SK-N-SH treated with all-trans-retinoic acid at 6 μM for 48 hours (cell line): ENCODE measurements around the gene CFAP73.

Source experiments
- ATAC-seq: fragments of 200-7000 bp; cut with Tn5 transposase; 3 replicates; pipeline ENCODE4 v1.9.1; 2020; ENCODE audit warnings: mild to moderate bottlenecking, moderate library complexity
- BACH2 ChIP-seq: fragments of 250-450 bp; sonication (Bioruptor Pico); IDR thresholded peaks from 2 replicates; pipeline ENCODE4 v1.9.0; 2021; ENCODE audit warnings: mild to moderate bottlenecking, borderline replicate concordance
- CSDC2 ChIP-seq: fragments of 250-450 bp; sonication (Bioruptor Pico); IDR thresholded peaks from 2 replicates; pipeline ENCODE4 v1.5.0; 2020; ENCODE audit warnings: mild to moderate bottlenecking, moderate library complexity
- ESRRG ChIP-seq: fragments of 250-450 bp; sonication (Bioruptor Pico); IDR thresholded peaks from 2 replicates; pipeline ENCODE4 v1.6.1; 2021; ENCODE audit warnings: mild to moderate bottlenecking
- GLIS3 ChIP-seq: fragments of 250-450 bp; sonication (Bioruptor Pico); IDR thresholded peaks from 2 replicates; pipeline ENCODE4 v1.5.0; 2020; ENCODE audit warnings: mild to moderate bottlenecking, moderate library complexity
- ISL1 ChIP-seq: fragments of 250-450 bp; sonication (Bioruptor Pico); IDR thresholded peaks from 2 replicates; pipeline ENCODE4 v2.1.2; 2022; ENCODE audit warnings: mild to moderate bottlenecking, moderate library complexity
- OSR1 ChIP-seq: fragments of 250-450 bp; sonication (Bioruptor Pico); IDR thresholded peaks from 2 replicates; pipeline ENCODE4 v1.8.0; 2022; ENCODE audit warnings: moderate library complexity, mild to moderate bottlenecking, inconsistent platforms
- PPARA ChIP-seq: fragments of 250-450 bp; sonication (Bioruptor Pico); IDR thresholded peaks from 2 replicates; pipeline ENCODE4 v1.5.0; 2020; ENCODE audit warnings: mild to moderate bottlenecking, borderline replicate concordance
- RARB ChIP-seq: fragments of 250-450 bp; sonication (Bioruptor Pico); IDR thresholded peaks from 2 replicates; pipeline ENCODE4 v1.8.0; 2021; ENCODE audit warnings: mild to moderate bottlenecking, moderate library complexity
- SNAI2 ChIP-seq: fragments of 250-450 bp; sonication (Bioruptor Pico); IDR thresholded peaks from 2 replicates; pipeline ENCODE4 v1.5.0; 2020; ENCODE audit warnings: mild to moderate bottlenecking, moderate library complexity
- TCF4 ChIP-seq: fragments of 250-450 bp; sonication (Bioruptor Pico); IDR thresholded peaks from 2 replicates; pipeline ENCODE4 v1.8.0; 2021; ENCODE audit warnings: mild to moderate bottlenecking, moderate library complexity, borderline replicate concordance
- TOX ChIP-seq: fragments of 250-450 bp; sonication (Bioruptor Pico); IDR thresholded peaks from 2 replicates; pipeline ENCODE4 v1.8.0; 2021; ENCODE audit warnings: mild to moderate bottlenecking, moderate library complexity, borderline replicate concordance
- ZC3H10 ChIP-seq: fragments of 250-450 bp; sonication (Bioruptor Pico); IDR thresholded peaks from 2 replicates; pipeline ENCODE4 v1.5.1; 2021; ENCODE audit warnings: mild to moderate bottlenecking, moderate library complexity
- ZFP3 ChIP-seq: fragments of 250-450 bp; sonication (Bioruptor Pico); IDR thresholded peaks from 2 replicates; pipeline ENCODE4 v1.5.0; 2020; ENCODE audit warnings: mild to moderate bottlenecking, moderate library complexity
- ZFP30 ChIP-seq: fragments of 450-650 bp; formaldehyde crosslinking; IDR thresholded peaks from 2 replicates; pipeline ENCODE4 v1.5.0; 2022; ENCODE audit warnings: mild to moderate bottlenecking, moderate library complexity
- ZNF565 ChIP-seq: fragments of 450-650 bp; formaldehyde crosslinking; conservative IDR thresholded peaks from 2 replicates; pipeline ENCODE4 v1.5.0; 2020; ENCODE audit warnings: low read depth, mild to moderate bottlenecking, moderate library complexity
- ZNF70 ChIP-seq: fragments of 450-650 bp; formaldehyde crosslinking; IDR thresholded peaks from 2 replicates; pipeline ENCODE4 v1.5.0; 2020; ENCODE audit warnings: mild to moderate bottlenecking, moderate library complexity
- ZNF8 ChIP-seq: fragments of 450-650 bp; formaldehyde crosslinking; IDR thresholded peaks from 2 replicates; pipeline ENCODE4 v1.5.0; 2020; ENCODE audit warnings: mild to moderate bottlenecking, moderate library complexity
- TF ChIP-seq, protein P1 (sequence below): fragments of 250-450 bp; sonication (Bioruptor Pico); IDR thresholded peaks from 2 replicates; pipeline ENCODE4 v1.8.0; 2021; ENCODE audit warnings: low read depth, mild to moderate bottlenecking, moderate library complexity, borderline replicate concordance
- TF ChIP-seq, protein P2 (sequence below): fragments of 250-450 bp; sonication (Bioruptor Pico); IDR thresholded peaks from 2 replicates; pipeline ENCODE4 v1.8.0; 2020; ENCODE audit warnings: mild to moderate bottlenecking, moderate library complexity, borderline replicate concordance
- TF ChIP-seq, protein P3 (sequence below): fragments of 250-450 bp; sonication (Bioruptor Pico); IDR thresholded peaks from 2 replicates; pipeline ENCODE4 v1.5.1; 2020; ENCODE audit warnings: low read depth, mild to moderate bottlenecking, moderate library complexity
- TF ChIP-seq, protein P4 (sequence below): fragments of 250-450 bp; sonication (Bioruptor Pico); IDR thresholded peaks from 2 replicates; pipeline ENCODE4 v1.5.0; 2020; ENCODE audit warnings: mild to moderate bottlenecking, moderate library complexity
- TF ChIP-seq, protein P5 (sequence below): fragments of 250-450 bp; sonication (Bioruptor Pico); IDR thresholded peaks from 2 replicates; pipeline ENCODE4 v1.5.1; 2021; ENCODE audit warnings: mild to moderate bottlenecking, moderate library complexity

CFAP73 gene

DNA sequence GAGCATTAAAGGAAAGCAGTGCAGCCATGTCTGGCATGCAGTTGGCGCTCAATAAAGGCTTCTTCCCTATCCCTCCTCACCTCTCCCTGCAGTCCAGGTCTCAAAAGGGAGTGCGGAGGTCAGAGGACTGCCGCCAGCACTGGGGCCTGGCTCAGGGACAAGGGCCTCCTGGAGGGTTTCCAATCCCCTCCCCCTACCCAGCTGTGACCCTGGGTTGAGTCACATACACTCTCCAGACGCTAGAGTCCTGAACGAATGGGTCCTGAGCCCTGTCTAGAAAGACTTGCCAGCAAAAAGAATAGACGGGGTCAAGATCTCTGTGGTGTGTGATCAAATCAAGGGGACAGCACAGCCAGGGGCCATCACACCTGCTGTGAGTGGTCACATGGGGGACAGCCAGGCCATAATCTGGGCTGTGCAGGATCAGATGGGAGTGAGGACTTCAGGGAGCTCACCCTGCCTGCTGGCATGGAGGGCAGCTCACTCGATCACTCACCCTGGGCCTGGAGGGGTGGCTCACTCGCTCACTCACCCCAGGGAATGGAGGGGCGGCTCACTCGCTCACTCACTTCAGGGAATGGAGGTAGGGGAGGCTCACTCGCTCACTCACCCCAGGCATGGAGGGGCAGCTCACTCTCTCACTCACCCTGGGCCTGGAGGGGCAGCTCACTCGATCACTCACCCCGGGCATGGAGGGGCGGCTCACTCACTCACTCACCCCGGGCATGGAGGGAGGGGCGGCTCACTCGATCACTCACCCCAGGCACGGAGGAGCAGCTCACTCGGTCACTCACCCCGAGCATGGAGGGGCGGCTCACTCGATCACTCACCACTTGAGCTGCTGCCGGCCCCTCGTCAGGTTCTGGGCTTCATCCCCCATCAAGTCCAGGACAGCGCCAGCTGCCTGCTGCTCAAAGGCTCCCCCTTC is 12.8 kb downstream of the CFAP73 start:
- TF ChIP-seq, protein P1, sequence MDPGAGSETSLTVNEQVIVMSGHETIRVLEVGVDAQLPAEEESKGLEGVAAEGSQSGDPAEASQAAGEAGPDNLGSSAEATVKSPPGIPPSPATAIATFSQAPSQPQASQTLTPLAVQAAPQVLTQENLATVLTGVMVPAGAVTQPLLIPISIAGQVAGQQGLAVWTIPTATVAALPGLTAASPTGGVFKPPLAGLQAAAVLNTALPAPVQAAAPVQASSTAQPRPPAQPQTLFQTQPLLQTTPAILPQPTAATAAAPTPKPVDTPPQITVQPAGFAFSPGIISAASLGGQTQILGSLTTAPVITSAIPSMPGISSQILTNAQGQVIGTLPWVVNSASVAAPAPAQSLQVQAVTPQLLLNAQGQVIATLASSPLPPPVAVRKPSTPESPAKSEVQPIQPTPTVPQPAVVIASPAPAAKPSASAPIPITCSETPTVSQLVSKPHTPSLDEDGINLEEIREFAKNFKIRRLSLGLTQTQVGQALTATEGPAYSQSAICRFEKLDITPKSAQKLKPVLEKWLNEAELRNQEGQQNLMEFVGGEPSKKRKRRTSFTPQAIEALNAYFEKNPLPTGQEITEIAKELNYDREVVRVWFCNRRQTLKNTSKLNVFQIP = no peak
- no peak for TF ChIP-seq SNAI2 (CRISPR knock-in tag)
- TF ChIP-seq, protein P2, sequence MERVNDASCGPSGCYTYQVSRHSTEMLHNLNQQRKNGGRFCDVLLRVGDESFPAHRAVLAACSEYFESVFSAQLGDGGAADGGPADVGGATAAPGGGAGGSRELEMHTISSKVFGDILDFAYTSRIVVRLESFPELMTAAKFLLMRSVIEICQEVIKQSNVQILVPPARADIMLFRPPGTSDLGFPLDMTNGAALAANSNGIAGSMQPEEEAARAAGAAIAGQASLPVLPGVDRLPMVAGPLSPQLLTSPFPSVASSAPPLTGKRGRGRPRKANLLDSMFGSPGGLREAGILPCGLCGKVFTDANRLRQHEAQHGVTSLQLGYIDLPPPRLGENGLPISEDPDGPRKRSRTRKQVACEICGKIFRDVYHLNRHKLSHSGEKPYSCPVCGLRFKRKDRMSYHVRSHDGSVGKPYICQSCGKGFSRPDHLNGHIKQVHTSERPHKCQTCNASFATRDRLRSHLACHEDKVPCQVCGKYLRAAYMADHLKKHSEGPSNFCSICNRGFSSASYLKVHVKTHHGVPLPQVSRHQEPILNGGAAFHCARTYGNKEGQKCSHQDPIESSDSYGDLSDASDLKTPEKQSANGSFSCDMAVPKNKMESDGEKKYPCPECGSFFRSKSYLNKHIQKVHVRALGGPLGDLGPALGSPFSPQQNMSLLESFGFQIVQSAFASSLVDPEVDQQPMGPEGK (CRISPR knock-in tag) = no peak
- TF ChIP-seq PPARA (CRISPR knock-in tag) = no peak
- no peak for TF ChIP-seq ZFP3
- no peak for TF ChIP-seq ZNF565 (CRISPR knock-in tag)
- TF ChIP-seq BACH2 (CRISPR knock-in tag) = no peak
- no peak for TF ChIP-seq TCF4
- TF ChIP-seq, protein P3, sequence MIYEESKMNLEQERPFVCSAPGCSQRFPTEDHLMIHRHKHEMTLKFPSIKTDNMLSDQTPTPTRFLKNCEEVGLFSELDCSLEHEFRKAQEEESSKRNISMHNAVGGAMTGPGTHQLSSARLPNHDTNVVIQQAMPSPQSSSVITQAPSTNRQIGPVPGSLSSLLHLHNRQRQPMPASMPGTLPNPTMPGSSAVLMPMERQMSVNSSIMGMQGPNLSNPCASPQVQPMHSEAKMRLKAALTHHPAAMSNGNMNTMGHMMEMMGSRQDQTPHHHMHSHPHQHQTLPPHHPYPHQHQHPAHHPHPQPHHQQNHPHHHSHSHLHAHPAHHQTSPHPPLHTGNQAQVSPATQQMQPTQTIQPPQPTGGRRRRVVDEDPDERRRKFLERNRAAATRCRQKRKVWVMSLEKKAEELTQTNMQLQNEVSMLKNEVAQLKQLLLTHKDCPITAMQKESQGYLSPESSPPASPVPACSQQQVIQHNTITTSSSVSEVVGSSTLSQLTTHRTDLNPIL (CRISPR knock-in tag) = no peak
- TF ChIP-seq TOX (CRISPR knock-in tag) = no peak
- no peak for TF ChIP-seq OSR1 (CRISPR knock-in tag)
- no peak for TF ChIP-seq GLIS3 (CRISPR knock-in tag)
- TF ChIP-seq, protein P4, sequence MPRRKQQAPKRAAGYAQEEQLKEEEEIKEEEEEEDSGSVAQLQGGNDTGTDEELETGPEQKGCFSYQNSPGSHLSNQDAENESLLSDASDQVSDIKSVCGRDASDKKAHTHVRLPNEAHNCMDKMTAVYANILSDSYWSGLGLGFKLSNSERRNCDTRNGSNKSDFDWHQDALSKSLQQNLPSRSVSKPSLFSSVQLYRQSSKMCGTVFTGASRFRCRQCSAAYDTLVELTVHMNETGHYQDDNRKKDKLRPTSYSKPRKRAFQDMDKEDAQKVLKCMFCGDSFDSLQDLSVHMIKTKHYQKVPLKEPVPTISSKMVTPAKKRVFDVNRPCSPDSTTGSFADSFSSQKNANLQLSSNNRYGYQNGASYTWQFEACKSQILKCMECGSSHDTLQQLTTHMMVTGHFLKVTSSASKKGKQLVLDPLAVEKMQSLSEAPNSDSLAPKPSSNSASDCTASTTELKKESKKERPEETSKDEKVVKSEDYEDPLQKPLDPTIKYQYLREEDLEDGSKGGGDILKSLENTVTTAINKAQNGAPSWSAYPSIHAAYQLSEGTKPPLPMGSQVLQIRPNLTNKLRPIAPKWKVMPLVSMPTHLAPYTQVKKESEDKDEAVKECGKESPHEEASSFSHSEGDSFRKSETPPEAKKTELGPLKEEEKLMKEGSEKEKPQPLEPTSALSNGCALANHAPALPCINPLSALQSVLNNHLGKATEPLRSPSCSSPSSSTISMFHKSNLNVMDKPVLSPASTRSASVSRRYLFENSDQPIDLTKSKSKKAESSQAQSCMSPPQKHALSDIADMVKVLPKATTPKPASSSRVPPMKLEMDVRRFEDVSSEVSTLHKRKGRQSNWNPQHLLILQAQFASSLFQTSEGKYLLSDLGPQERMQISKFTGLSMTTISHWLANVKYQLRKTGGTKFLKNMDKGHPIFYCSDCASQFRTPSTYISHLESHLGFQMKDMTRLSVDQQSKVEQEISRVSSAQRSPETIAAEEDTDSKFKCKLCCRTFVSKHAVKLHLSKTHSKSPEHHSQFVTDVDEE = no peak
- TF ChIP-seq ISL1 = no peak
- no peak for TF ChIP-seq ZC3H10 (CRISPR knock-in tag)
- TF ChIP-seq CSDC2 (CRISPR knock-in tag) = no peak
- TF ChIP-seq RARB (CRISPR knock-in tag) = no peak

DNA sequence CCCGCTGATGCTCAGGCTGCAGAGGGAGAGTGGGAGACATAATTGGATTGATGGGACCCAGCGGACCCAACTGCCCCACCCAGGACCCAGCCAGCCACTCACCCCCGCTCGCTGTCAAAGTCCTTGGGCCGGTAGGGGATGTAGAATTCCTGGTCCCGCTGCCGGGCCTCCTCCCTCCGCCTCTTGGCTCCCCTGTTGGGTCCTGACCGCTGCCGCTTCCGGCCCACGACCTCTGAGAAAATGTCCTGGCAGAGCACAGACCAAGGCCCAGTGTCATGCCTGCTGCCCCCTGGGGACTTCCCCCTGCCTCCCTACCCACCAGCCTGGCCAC is 13.5 kb downstream of the CFAP73 start:
- TF ChIP-seq, protein P5, sequence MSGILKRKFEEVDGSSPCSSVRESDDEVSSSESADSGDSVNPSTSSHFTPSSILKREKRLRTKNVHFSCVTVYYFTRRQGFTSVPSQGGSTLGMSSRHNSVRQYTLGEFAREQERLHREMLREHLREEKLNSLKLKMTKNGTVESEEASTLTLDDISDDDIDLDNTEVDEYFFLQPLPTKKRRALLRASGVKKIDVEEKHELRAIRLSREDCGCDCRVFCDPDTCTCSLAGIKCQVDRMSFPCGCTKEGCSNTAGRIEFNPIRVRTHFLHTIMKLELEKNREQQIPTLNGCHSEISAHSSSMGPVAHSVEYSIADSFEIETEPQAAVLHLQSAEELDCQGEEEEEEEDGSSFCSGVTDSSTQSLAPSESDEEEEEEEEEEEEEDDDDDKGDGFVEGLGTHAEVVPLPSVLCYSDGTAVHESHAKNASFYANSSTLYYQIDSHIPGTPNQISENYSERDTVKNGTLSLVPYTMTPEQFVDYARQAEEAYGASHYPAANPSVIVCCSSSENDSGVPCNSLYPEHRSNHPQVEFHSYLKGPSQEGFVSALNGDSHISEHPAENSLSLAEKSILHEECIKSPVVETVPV (CRISPR knock-in tag) = no peak
- no peak for TF ChIP-seq ISL1
- TF ChIP-seq CSDC2 (CRISPR knock-in tag) = no peak
- TF ChIP-seq ZNF8 (CRISPR knock-in tag) = no peak
- TF ChIP-seq, protein P3 (CRISPR knock-in tag) = no peak
- no peak for TF ChIP-seq SNAI2 (CRISPR knock-in tag)
- ATAC-seq = no peak

More for the DNA sequence above, 12.8 kb downstream of the CFAP73 start:
- ATAC-seq = peak; percentile 35

DNA sequence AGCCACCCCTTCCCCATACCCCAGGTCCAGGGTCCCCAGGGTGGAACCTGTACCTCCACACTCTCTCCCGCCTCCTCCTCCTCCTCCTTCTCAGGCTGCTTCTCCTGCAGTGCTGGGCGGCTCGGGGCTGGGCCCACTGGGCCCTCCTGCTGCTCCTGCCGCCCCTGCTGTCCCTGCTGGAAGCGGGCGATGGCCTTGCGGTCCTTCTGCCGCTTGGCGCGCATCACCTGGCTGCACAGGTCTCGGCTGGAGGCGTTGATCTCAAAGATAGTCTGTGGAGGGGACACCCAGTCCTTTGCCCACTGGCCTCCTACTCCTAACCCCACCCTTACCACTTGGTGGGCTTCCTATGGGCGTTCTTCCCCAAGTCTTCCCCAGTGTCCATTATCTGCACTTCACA is 14.5 kb downstream of the CFAP73 start:
- no peak for ATAC-seq
- TF ChIP-seq TCF4 = no peak
- TF ChIP-seq, protein P2 (CRISPR knock-in tag) = no peak
- no peak for TF ChIP-seq OSR1 (CRISPR knock-in tag)
- TF ChIP-seq ESRRG (CRISPR knock-in tag) = no peak
- TF ChIP-seq, protein P5 (CRISPR knock-in tag) = no peak
- TF ChIP-seq ISL1 = no peak
- no peak for TF ChIP-seq ZNF70 (CRISPR knock-in tag)
- no peak for TF ChIP-seq ZNF565 (CRISPR knock-in tag)
- TF ChIP-seq ZFP30 = no peak
- no peak for TF ChIP-seq TOX (CRISPR knock-in tag)
